Astrocyte (in vitro differentiated cells and primary cell): ENCODE results near the gene SYNE1.

Experiments used
- EZH2 ChIP-seq: IDR thresholded peaks from 2 replicates; pipeline ENCODE4 v1.6.1; 2012; ENCODE audit warnings: mild to moderate bottlenecking, low read length, inconsistent platforms; ENCODE audit not compliant: insufficient read depth
- TF ChIP-seq, protein P1 (sequence below): IDR thresholded peaks from 2 replicates; pipeline ENCODE4 v1.5.1; 2011; ENCODE audit warnings: low read depth, mild to moderate bottlenecking, inconsistent platforms, low read length, moderate library complexity; ENCODE audit not compliant: insufficient read depth

DNA sequence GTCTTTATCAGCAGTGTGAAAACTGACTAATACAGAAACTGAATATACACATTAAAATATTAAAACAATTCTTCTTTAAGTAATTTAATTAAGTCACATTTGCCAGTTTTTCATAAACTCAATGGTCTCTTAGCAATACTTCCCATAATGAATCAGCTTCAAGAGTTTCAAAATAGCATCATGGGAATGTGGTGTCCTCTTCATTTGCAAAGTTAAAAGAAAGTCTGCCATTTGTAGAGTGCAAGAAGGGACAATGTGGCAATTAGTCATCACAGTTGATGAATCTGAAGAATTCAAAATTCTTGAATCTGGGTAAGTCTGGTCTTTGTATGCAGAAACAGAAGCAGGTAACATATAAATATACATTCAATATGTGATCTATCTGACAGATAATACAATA lies 38.7 kb downstream of the SYNE1 start:
- TF ChIP-seq, protein P1, sequence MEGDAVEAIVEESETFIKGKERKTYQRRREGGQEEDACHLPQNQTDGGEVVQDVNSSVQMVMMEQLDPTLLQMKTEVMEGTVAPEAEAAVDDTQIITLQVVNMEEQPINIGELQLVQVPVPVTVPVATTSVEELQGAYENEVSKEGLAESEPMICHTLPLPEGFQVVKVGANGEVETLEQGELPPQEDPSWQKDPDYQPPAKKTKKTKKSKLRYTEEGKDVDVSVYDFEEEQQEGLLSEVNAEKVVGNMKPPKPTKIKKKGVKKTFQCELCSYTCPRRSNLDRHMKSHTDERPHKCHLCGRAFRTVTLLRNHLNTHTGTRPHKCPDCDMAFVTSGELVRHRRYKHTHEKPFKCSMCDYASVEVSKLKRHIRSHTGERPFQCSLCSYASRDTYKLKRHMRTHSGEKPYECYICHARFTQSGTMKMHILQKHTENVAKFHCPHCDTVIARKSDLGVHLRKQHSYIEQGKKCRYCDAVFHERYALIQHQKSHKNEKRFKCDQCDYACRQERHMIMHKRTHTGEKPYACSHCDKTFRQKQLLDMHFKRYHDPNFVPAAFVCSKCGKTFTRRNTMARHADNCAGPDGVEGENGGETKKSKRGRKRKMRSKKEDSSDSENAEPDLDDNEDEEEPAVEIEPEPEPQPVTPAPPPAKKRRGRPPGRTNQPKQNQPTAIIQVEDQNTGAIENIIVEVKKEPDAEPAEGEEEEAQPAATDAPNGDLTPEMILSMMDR: no peak
- TF ChIP-seq EZH2: no peak
